OCI-LY1 (cell line): ENCODE data around the gene IST1.
"Not testable (repeated sequence)": the region's sequence is repeated elsewhere in the genome, so short reads cannot be mapped to it uniquely, and the experiment has no call there.

ENCODE experiments used
- H2AFZ ChIP-seq: fragments of 200-600 bp; sonication (generic), shearing (Covaris generic); 2 replicates; pipeline ENCODE4 v1.6.0; 2014; ENCODE audit warnings: antibody characterized with exemption, mild to moderate bottlenecking, low read length
- H3F3A ChIP-seq: fragments of 200-600 bp; sonication (generic), shearing (Covaris generic); 2 replicates; pipeline ENCODE4 v1.6.0; 2014; ENCODE audit warnings: mild to moderate bottlenecking, antibody characterized with exemption, low read length, moderate library complexity; ENCODE audit not compliant: insufficient read depth
- H3K27ac ChIP-seq: fragments of 200-600 bp; sonication (generic); 2 replicates; pipeline ENCODE4 v1.5.1; 2014; ENCODE audit warnings: low read length, mixed run types, mild to moderate bottlenecking, low read depth; ENCODE audit not compliant: poor library complexity, severe bottlenecking
- H3K27me3 ChIP-seq: fragments of 200-600 bp; sonication (generic); 2 replicates; pipeline ENCODE4 v1.6.0; 2014; ENCODE audit warnings: antibody characterized with exemption, mild to moderate bottlenecking, low read length, moderate library complexity; ENCODE audit not compliant: insufficient read depth
- H3K36me3 ChIP-seq: fragments of 200-600 bp; sonication (generic); 2 replicates; pipeline ENCODE4 v1.6.1; 2014; ENCODE audit warnings: mild to moderate bottlenecking, antibody characterized with exemption, low read length, moderate library complexity, mixed read lengths; ENCODE audit not compliant: insufficient read depth
- H3K4me1 ChIP-seq: fragments of 200-600 bp; sonication (generic); 2 replicates; pipeline ENCODE4 v1.5.1; 2014; ENCODE audit warnings: mild to moderate bottlenecking, low read length, moderate library complexity; ENCODE audit not compliant: insufficient read depth, severe bottlenecking
- H3K4me2 ChIP-seq: fragments of 200-600 bp; sonication (generic), shearing (Covaris generic); 2 replicates; pipeline ENCODE4 v1.6.1; 2014; ENCODE audit warnings: low read length
- H3K4me3 ChIP-seq: fragments of 200-600 bp; sonication (generic); 2 replicates; pipeline ENCODE4 v1.5.1; 2014; ENCODE audit warnings: low read length, low read depth, mild to moderate bottlenecking, mixed read lengths; ENCODE audit not compliant: poor library complexity, severe bottlenecking
- H3K79me2 ChIP-seq: fragments of 200-600 bp; shearing (Covaris generic); 2 replicates; pipeline ENCODE4 v1.6.1; 2016; ENCODE audit warnings: mixed run types, low read length, mixed read lengths; ENCODE audit not compliant: insufficient read depth
- H3K9ac ChIP-seq: fragments of 200-600 bp; sonication (generic), shearing (Covaris generic); 2 replicates; pipeline ENCODE4 v1.6.1; 2014; ENCODE audit warnings: mild to moderate bottlenecking, low read length, mixed read lengths
- H3K9me2 ChIP-seq: fragments of 200-600 bp; sonication (generic), shearing (Covaris generic); 2 replicates; pipeline ENCODE4 v1.6.1; 2014; ENCODE audit warnings: low read depth, mild to moderate bottlenecking, low read length, mixed read lengths
- H3K9me3 ChIP-seq: fragments of 200-600 bp; shearing (Covaris generic); 2 replicates; pipeline ENCODE4 v1.6.1; 2014; ENCODE audit warnings: low read length, mixed read lengths
- H4K20me1 ChIP-seq: fragments of 200-600 bp; sonication (generic), shearing (Covaris generic); 2 replicates; pipeline ENCODE4 v1.6.0; 2016; ENCODE audit warnings: mild to moderate bottlenecking, low read length; ENCODE audit not compliant: insufficient read depth
- CTCF ChIP-seq: fragments of 200-600 bp; sonication (generic), shearing (Covaris generic); IDR thresholded peaks from 2 replicates; pipeline ENCODE4 v1.5.1; 2017; ENCODE audit warnings: mild to moderate bottlenecking, antibody characterized with exemption, low read length, moderate library complexity, mixed read lengths
- EZH2 ChIP-seq: fragments of 200-600 bp; sonication (generic), shearing (Covaris generic); IDR thresholded peaks from 2 replicates; pipeline ENCODE4 v1.8.0; 2017; ENCODE audit warnings: borderline replicate concordance, mixed run types, mild to moderate bottlenecking, antibody characterized with exemption, low read length, moderate library complexity, mixed read lengths

Gene IST1

GRCh38 chr16:71863995-71864394 lies 31.3 kb upstream of the IST1 start:
- H3K36me3 ChIP-seq, result peaks cover 34% of the 10 kb centered on the region

DNA sequence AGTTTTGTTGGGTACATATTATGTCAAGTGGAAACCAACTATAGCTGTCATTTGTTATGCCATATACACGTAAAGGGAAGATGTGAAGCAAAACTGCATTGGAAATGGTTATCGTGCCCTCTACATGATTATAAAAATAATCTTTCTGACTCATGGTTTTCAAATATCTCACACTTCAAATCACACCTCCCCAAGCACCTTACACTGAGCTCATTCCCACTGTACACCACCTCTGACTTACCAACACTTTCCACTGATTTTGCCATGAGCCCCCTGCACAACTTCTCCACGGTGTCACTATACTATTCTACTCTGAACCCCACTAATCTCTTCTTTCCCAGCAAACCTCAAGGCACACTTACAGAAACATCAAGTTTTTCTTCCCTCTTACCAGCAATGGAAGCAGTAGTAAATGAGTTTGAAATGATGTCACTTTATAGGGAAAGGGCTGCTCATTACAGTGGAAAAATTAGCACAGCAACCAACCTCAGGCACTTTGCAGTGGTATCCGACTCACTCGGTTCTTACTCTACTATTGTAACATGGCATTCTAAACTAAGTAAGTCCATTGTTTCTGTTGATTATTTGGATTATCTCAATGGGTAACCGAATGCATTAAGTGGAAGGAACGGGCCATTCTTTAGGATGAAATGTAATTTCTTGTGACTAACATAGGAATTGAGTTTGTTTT lies 30.0 kb upstream of the IST1 start:
- H2AFZ ChIP-seq, result no peak overlapping the region
- no peaks in the 10 kb centered on the region for H4K20me1 ChIP-seq
- no peak overlapping the region for H3K27ac ChIP-seq
- no peaks in the 10 kb centered on the region for H3K9me2 ChIP-seq
- TF ChIP-seq EZH2, result no peak
- TF ChIP-seq CTCF, result no peak
- no peaks in the 10 kb centered on the region for H3K27me3 ChIP-seq
- H3K4me3 ChIP-seq, result no peak overlapping the region
- no peak overlapping the region for H3K4me2 ChIP-seq
- no peaks in the 10 kb centered on the region for H3F3A ChIP-seq
- no peaks in the 10 kb centered on the region for H3K9me3 ChIP-seq
- no peaks in the 10 kb centered on the region for H3K79me2 ChIP-seq
- H3K36me3 ChIP-seq, result peaks cover 24% of the 10 kb centered on the region
- H3K9ac ChIP-seq, result no peak overlapping the region
- H3K4me1 ChIP-seq, result no peaks in the 10 kb centered on the region

More at GRCh38 chr16:71863995-71864394, 31.3 kb upstream of the IST1 start:
- H2AFZ ChIP-seq, result no peak overlapping the region
- H3F3A ChIP-seq, result no peaks in the 10 kb centered on the region
- H3K4me1 ChIP-seq, result no peaks in the 10 kb centered on the region
- H4K20me1 ChIP-seq, result no peaks in the 10 kb centered on the region
- H3K4me3 ChIP-seq, result no peak overlapping the region
- no peaks in the 10 kb centered on the region for H3K27me3 ChIP-seq
- H3K79me2 ChIP-seq, result no peaks in the 10 kb centered on the region
- no peaks in the 10 kb centered on the region for H3K9me2 ChIP-seq
- TF ChIP-seq CTCF (no peak), EZH2 (no peak)
- H3K9me3 ChIP-seq, result no peaks in the 10 kb centered on the region
- H3K9ac ChIP-seq, result no peak overlapping the region
- no peak overlapping the region for H3K4me2 ChIP-seq
- no peak overlapping the region for H3K27ac ChIP-seq

GRCh38 chr16:71867175-71867574 lies 28.2 kb upstream of the IST1 start:
- not testable (repeated sequence) for H3K4me3 ChIP-seq, H3K9ac ChIP-seq, H3K4me2 ChIP-seq, H3F3A ChIP-seq, H3K9me3 ChIP-seq, H3K79me2 ChIP-seq, H3K27me3 ChIP-seq, H3K27ac ChIP-seq, H3K9me2 ChIP-seq, H4K20me1 ChIP-seq, H2AFZ ChIP-seq, H3K4me1 ChIP-seq
- peaks cover 18% of the 10 kb centered on the region for H3K36me3 ChIP-seq

GRCh38 chr16:71867939-71868338 lies 27.4 kb upstream of the IST1 start:
- peaks cover 18% of the 10 kb centered on the region for H3K36me3 ChIP-seq

More at GRCh38 chr16:71867939-71868338, 27.4 kb upstream of the IST1 start:
- Histone ChIP-seq H3K27me3 (no peaks in the 10 kb centered on the region), H3K9me2 (no peaks in the 10 kb centered on the region), H3K4me2 (no peak overlapping the region), H2AFZ (no peak overlapping the region), H3K27ac (no peak overlapping the region), H3F3A (no peaks in the 10 kb centered on the region), H4K20me1 (no peaks in the 10 kb centered on the region), H3K9ac (no peak overlapping the region), H3K9me3 (no peaks in the 10 kb centered on the region), H3K4me3 (no peak overlapping the region), H3K4me1 (no peaks in the 10 kb centered on the region), H3K79me2 (no peaks in the 10 kb centered on the region)
- TF ChIP-seq EZH2 (no peak), CTCF (no peak)
